Neural progenitor cell (in vitro differentiated cells): ENCODE results near the gene ATP5F1C. TPM values are rescaled to one million over a fixed set of nuclear protein-coding genes. Genes with fewer than 3 reads are reported as not detected.

Experiments used
- DNase-seq: peaks from one replicate; pipeline ENCODE4 v3.0.0-alpha.2; 2016; ENCODE audit warnings: low spot score
- H2AFZ ChIP-seq: fragments of 200-600 bp; sonication (generic); replicated peaks from 2 replicates; pipeline ENCODE4 v1.6.1; 2016; ENCODE audit warnings: antibody characterized with exemption
- H3F3A ChIP-seq: fragments of 200-600 bp; sonication (generic); 2 replicates; pipeline ENCODE4 v1.6.1; 2016; ENCODE audit warnings: antibody characterized with exemption, low read depth
- H3K27ac ChIP-seq: fragments of 200-600 bp; sonication (generic); 2 replicates; pipeline ENCODE4 v1.5.1; 2016; ENCODE audit warnings: mild to moderate bottlenecking
- H3K27me3 ChIP-seq: fragments of 200-600 bp; sonication (generic); 2 replicates; pipeline ENCODE4 v1.6.1; 2016; ENCODE audit warnings: mild to moderate bottlenecking, moderate library complexity
- H3K36me3 ChIP-seq: fragments of 200-600 bp; sonication (generic); 2 replicates; pipeline ENCODE4 v1.5.1; 2016
- H3K4me1 ChIP-seq: fragments of 200-600 bp; sonication (generic); 2 replicates; pipeline ENCODE4 v1.6.1; 2016; ENCODE audit warnings: mixed run types
- H3K4me2 ChIP-seq: fragments of 200-600 bp; sonication (generic); 2 replicates; pipeline ENCODE4 v1.6.1; 2016
- H3K4me3 ChIP-seq: fragments of 200-600 bp; sonication (generic); 2 replicates; pipeline ENCODE4 v1.5.1; 2016
- H3K79me2 ChIP-seq: fragments of 200-600 bp; sonication (generic); 2 replicates; pipeline ENCODE4 v1.6.1; 2016; ENCODE audit warnings: low read depth
- H3K9ac ChIP-seq: fragments of 200-600 bp; sonication (generic); 2 replicates; pipeline ENCODE4 v1.6.1; 2016
- H3K9me3 ChIP-seq: fragments of 200-600 bp; sonication (generic); 2 replicates; pipeline ENCODE4 v1.5.1; 2016; ENCODE audit warnings: low read depth
- H4K20me1 ChIP-seq: fragments of 200-600 bp; sonication (generic); 2 replicates; pipeline ENCODE4 v1.6.1; 2016; ENCODE audit warnings: low read depth
- H3K27ac Mint-ChIP-seq: 3 replicates; pipeline ENCODE4 v1.8.0; 2021; ENCODE audit warnings: mixed read lengths
- H3K27me3 Mint-ChIP-seq: 2 replicates; pipeline ENCODE4 v1.8.0; 2022; ENCODE audit warnings: low read depth, mild to moderate bottlenecking, inconsistent platforms, moderate library complexity, mixed read lengths; ENCODE audit not compliant: insufficient read depth
- H3K36me3 Mint-ChIP-seq: 3 replicates; pipeline ENCODE4 v1.8.0; 2021; ENCODE audit warnings: mixed read lengths
- H3K4me1 Mint-ChIP-seq: 3 replicates; pipeline ENCODE4 v1.8.0; 2021; ENCODE audit warnings: mixed read lengths
- H3K4me3 Mint-ChIP-seq: 3 replicates; pipeline ENCODE4 v1.8.0; 2021; ENCODE audit warnings: mild to moderate bottlenecking, moderate library complexity, mixed read lengths
- H3K9me3 Mint-ChIP-seq: 3 replicates; pipeline ENCODE4 v1.8.0; 2020; ENCODE audit warnings: mixed read lengths
- CTCF ChIP-seq: fragments of 200-600 bp; sonication (generic); IDR thresholded peaks from 2 replicates; pipeline ENCODE4 v1.5.1; 2017; ENCODE audit warnings: antibody characterized with exemption, mild to moderate bottlenecking
- EZH2 ChIP-seq: fragments of 200-600 bp; sonication (generic); IDR thresholded peaks from 2 replicates; pipeline ENCODE4 v1.6.1; 2017; ENCODE audit warnings: antibody characterized with exemption, mild to moderate bottlenecking, moderate library complexity
- EZH2phosphoT487 ChIP-seq: fragments of 200-600 bp; sonication (generic); IDR thresholded peaks from 2 replicates; pipeline ENCODE4 v1.6.1; 2017; ENCODE audit warnings: antibody characterized with exemption
- total RNA-seq: library from RNA; depleted of rRNA; stranded (reverse); fragments of >200 nt; gene quantifications from 2 replicates; pipeline ENCODE4 v1.2.3, GENCODE V29; 2015; ENCODE audit warnings: low replicate concordance

Gene ATP5F1C
- total RNA-seq, 1 donor from 2014 or later = 466 TPM

GRCh38 chr10:7750222-7750621 is 37.8 kb upstream of the ATP5F1C start:
- H2AFZ ChIP-seq = no peak overlapping the region
- no peak overlapping the region for H3K4me2 ChIP-seq
- H3K9ac ChIP-seq = no peak overlapping the region
- no peaks in the 10 kb centered on the region for H3F3A ChIP-seq
- Mint-ChIP-seq H3K9me3 (no peaks in the 10 kb centered on the region), H3K4me1 (no peaks in the 10 kb centered on the region), H3K4me3 (no peak overlapping the region), H3K36me3 (peaks cover 18% of the 10 kb centered on the region), H3K27ac (no peak overlapping the region), H3K27me3 (peaks cover 4% of the 10 kb centered on the region)
- TF ChIP-seq EZH2 = no peak
- TF ChIP-seq CTCF = no peak
- TF ChIP-seq EZH2phosphoT487 = no peak
- no peak overlapping the region for H3K4me3 ChIP-seq
- no peaks in the 10 kb centered on the region for H3K9me3 ChIP-seq
- H3K27me3 ChIP-seq = no peaks in the 10 kb centered on the region
- H3K4me1 ChIP-seq = no peaks in the 10 kb centered on the region
- H3K27ac ChIP-seq = no peak overlapping the region
- DNase-seq = no peak
- peaks cover 4% of the 10 kb centered on the region for H3K36me3 ChIP-seq
- H4K20me1 ChIP-seq = no peaks in the 10 kb centered on the region
- no peaks in the 10 kb centered on the region for H3K79me2 ChIP-seq

GRCh38 chr10:7752251-7752650 is 35.7 kb upstream of the ATP5F1C start:
- no peaks in the 10 kb centered on the region for H4K20me1 ChIP-seq
- Mint-ChIP-seq H3K4me1 (no peaks in the 10 kb centered on the region), H3K27ac (no peak overlapping the region), H3K27me3 (peaks cover 4% of the 10 kb centered on the region), H3K4me3 (no peak overlapping the region), H3K9me3 (no peaks in the 10 kb centered on the region), H3K36me3 (peaks cover 22% of the 10 kb centered on the region)
- H3K36me3 ChIP-seq = peaks cover 12% of the 10 kb centered on the region
- no peaks in the 10 kb centered on the region for H3K9me3 ChIP-seq
- no peak overlapping the region for H3K27ac ChIP-seq
- DNase-seq = no peak
- no peaks in the 10 kb centered on the region for H3K79me2 ChIP-seq
- H3K9ac ChIP-seq = no peak overlapping the region
- H3K4me1 ChIP-seq = no peaks in the 10 kb centered on the region
- H3K4me2 ChIP-seq = no peak overlapping the region
- no peak for TF ChIP-seq EZH2phosphoT487
- no peak overlapping the region for H2AFZ ChIP-seq
- H3K27me3 ChIP-seq = no peaks in the 10 kb centered on the region
- H3K4me3 ChIP-seq = no peak overlapping the region
- H3F3A ChIP-seq = no peaks in the 10 kb centered on the region

GRCh38 chr10:7755103-7755502 is 32.9 kb upstream of the ATP5F1C start:
- no peak overlapping the region for H3K27ac ChIP-seq
- H3F3A ChIP-seq = no peaks in the 10 kb centered on the region
- no peak overlapping the region for H2AFZ ChIP-seq
- no peaks in the 10 kb centered on the region for H3K9me3 ChIP-seq
- Mint-ChIP-seq H3K9me3 (no peaks in the 10 kb centered on the region), H3K36me3 (peaks cover 28% of the 10 kb centered on the region), H3K27me3 (peaks cover 2% of the 10 kb centered on the region), H3K4me1 (no peaks in the 10 kb centered on the region), H3K4me3 (no peak overlapping the region), H3K27ac (no peak overlapping the region)
- no peaks in the 10 kb centered on the region for H3K4me1 ChIP-seq
- no peaks in the 10 kb centered on the region for H4K20me1 ChIP-seq
- H3K27me3 ChIP-seq = no peaks in the 10 kb centered on the region
- H3K4me2 ChIP-seq = no peak overlapping the region
- TF ChIP-seq EZH2 (no peak), EZH2phosphoT487 (no peak), CTCF (no peak)
- DNase-seq = no peak
- no peak overlapping the region for H3K4me3 ChIP-seq
- H3K9ac ChIP-seq = no peak overlapping the region
- peaks cover 16% of the 10 kb centered on the region for H3K36me3 ChIP-seq
- no peaks in the 10 kb centered on the region for H3K79me2 ChIP-seq

- no peaks in the 10 kb centered on the region for H3K9me3 ChIP-seq
- no peak overlapping the region for H2AFZ ChIP-seq
- no peak overlapping the region for H3K9ac ChIP-seq
- Mint-ChIP-seq H3K27me3 (peaks cover 2% of the 10 kb centered on the region), H3K4me1 (no peaks in the 10 kb centered on the region), H3K27ac (no peak overlapping the region), H3K36me3 (peaks cover 30% of the 10 kb centered on the region), H3K9me3 (no peaks in the 10 kb centered on the region), H3K4me3 (no peak overlapping the region)
- no peak overlapping the region for H3K4me2 ChIP-seq
- no peaks in the 10 kb centered on the region for H4K20me1 ChIP-seq
- no peaks in the 10 kb centered on the region for H3F3A ChIP-seq
- no peaks in the 10 kb centered on the region for H3K79me2 ChIP-seq
- no peak overlapping the region for H3K4me3 ChIP-seq
- peaks cover 16% of the 10 kb centered on the region for H3K36me3 ChIP-seq
- H3K27me3 ChIP-seq = no peaks in the 10 kb centered on the region
- no peaks in the 10 kb centered on the region for H3K4me1 ChIP-seq
- no peak overlapping the region for H3K27ac ChIP-seq
- DNase-seq = peak; percentile 39
- TF ChIP-seq CTCF (peak; percentile 52), EZH2 (no peak), EZH2phosphoT487 (no peak)
These were observed 31.5 kb upstream of the ATP5F1C start for GRCh38 chr10:7756360-7756992.
